HG03520 (cell line): ENCODE measurements around the gene DDR2.
"Not testable (repeated sequence)": the region's sequence is repeated elsewhere in the genome, so short reads cannot be mapped to it uniquely, and the experiment has no call there.

Experiments used
- ATAC-seq: cut with Tn5 transposase; IDR thresholded peaks from one replicate; pipeline ENCODE4 v1.9.1; 2021; ENCODE audit warnings: mild to moderate bottlenecking, moderate library complexity; ENCODE audit not compliant: unreplicated experiment

Gene DDR2

GRCh38 chr1:162755306-162755705 is 123.0 kb downstream of the DDR2 start:
- ATAC-seq = no peak

GRCh38 chr1:162756523-162756922 is 124.3 kb downstream of the DDR2 start:
- ATAC-seq = no peak

- ATAC-seq = no peak
These were observed 125.2 kb downstream of the DDR2 start for GRCh38 chr1:162757476-162757875.

GRCh38 chr1:162765788-162766187 is 133.5 kb downstream of the DDR2 start:
- no peak for ATAC-seq

- no peak for ATAC-seq
These were observed 140.4 kb downstream of the DDR2 start for GRCh38 chr1:162772571-162773154.

GRCh38 chr1:162774007-162774406 is 141.7 kb downstream of the DDR2 start:
- ATAC-seq = no peak

GRCh38 chr1:162779043-162779442 is 146.8 kb downstream of the DDR2 start:
- no peak for ATAC-seq

GRCh38 chr1:162782671-162783070 is 150.4 kb downstream of the DDR2 start:
- ATAC-seq = no peak

- ATAC-seq = not testable (repeated sequence)
These were observed 152.7 kb downstream of the DDR2 start for GRCh38 chr1:162784926-162785325.

- ATAC-seq = not testable (repeated sequence)
These were observed 156.5 kb downstream of the DDR2 start for GRCh38 chr1:162788783-162789182.

- ATAC-seq = peak; percentile 99
These were observed 158.2 kb downstream of the DDR2 start, which contains the start of gene HSD17B7 for GRCh38 chr1:162790303-162790984. Gene HSD17B7, plus strand, starts transcription at chr1:162790702. Its CDS starts 99 bp downstream, at chr1:162790801.

- not testable (repeated sequence) for ATAC-seq
These were observed 158.7 kb downstream of the DDR2 start for GRCh38 chr1:162790985-162791357.

- ATAC-seq = not testable (repeated sequence)
These were observed 162.0 kb downstream of the DDR2 start for GRCh38 chr1:162794284-162794683.

GRCh38 chr1:162796617-162797279 is 164.5 kb downstream of the DDR2 start:
- ATAC-seq = not testable (repeated sequence)

GRCh38 chr1:162799995-162800830 is 167.9 kb downstream of the DDR2 start:
- ATAC-seq = not testable (repeated sequence)

GRCh38 chr1:162807503-162807902 is 175.2 kb downstream of the DDR2 start:
- not testable (repeated sequence) for ATAC-seq

- not testable (repeated sequence) for ATAC-seq
These were observed 180.1 kb downstream of the DDR2 start for GRCh38 chr1:162812357-162812756.

GRCh38 chr1:162818136-162818535 is 185.9 kb downstream of the DDR2 start:
- not testable (repeated sequence) for ATAC-seq

- ATAC-seq = not testable (repeated sequence)
These were observed 186.4 kb downstream of the DDR2 start for GRCh38 chr1:162818666-162819065.

- no peak for ATAC-seq
These were observed 190.3 kb downstream of the DDR2 start for GRCh38 chr1:162822391-162823200.
